NCI-H748 treated with DMSO at 0.1 percent for 48 hours (cell line): ENCODE measurements around the gene OR5B2.
"Not testable (repeated sequence)": the region's sequence is repeated elsewhere in the genome, so short reads cannot be mapped to it uniquely, and the experiment has no call there.

Experiments
- DNase-seq: peaks from one replicate; lab custom pipeline; 2025; lab: John Stamatoyannopoulos, UW

The OR5B2 gene

GRCh38 chr11:58428021-58428420, at the start of gene OR5B2:
TSS of gene OR5B2 (minus strand) at chr11:58428121. CDS start at chr11:58423261, 4,860 bp downstream.
- DNase-seq: no peak

- DNase-seq: no peak
Measured at GRCh38 chr11:58471892-58472291, 44.0 kb upstream of the OR5B2 start.

- DNase-seq: no peak
Measured at GRCh38 chr11:58466293-58466692, 38.4 kb upstream of the OR5B2 start.

- DNase-seq: no peak
Measured at GRCh38 chr11:58465690-58466089, 37.8 kb upstream of the OR5B2 start.

GRCh38 chr11:58451585-58451984, 23.7 kb upstream of the OR5B2 start:
- no peak for DNase-seq

- no peak for DNase-seq
Measured at GRCh38 chr11:58446294-58446693, 18.4 kb upstream of the OR5B2 start.

- DNase-seq: no peak
Measured at GRCh38 chr11:58444300-58444699, 16.4 kb upstream of the OR5B2 start.

- DNase-seq: no peak
Measured at GRCh38 chr11:58442136-58442535, 14.2 kb upstream of the OR5B2 start, which contains the start of gene OR5B12. TSS of gene OR5B12 (minus strand) at chr11:58442236. CDS start at chr11:58440151, 2,085 bp downstream.

GRCh38 chr11:58438486-58438885, 10.6 kb upstream of the OR5B2 start:
- DNase-seq: no peak

- no peak for DNase-seq
Measured at GRCh38 chr11:58434217-58434616, 6.3 kb upstream of the OR5B2 start.

GRCh38 chr11:58433638-58434203, 5.8 kb upstream of the OR5B2 start:
- no peak for DNase-seq

- no peak for DNase-seq
Measured at GRCh38 chr11:58429273-58429672, 1.4 kb upstream of the OR5B2 start.

GRCh38 chr11:58406774-58407173, 21.1 kb downstream of the OR5B2 start, which contains the start of gene OR5B3:
TSS of gene OR5B3 (minus strand) at chr11:58406874. CDS start at chr11:58403409, 3,465 bp downstream.
- no peak for DNase-seq

GRCh38 chr11:58399622-58400021, 28.3 kb downstream of the OR5B2 start:
- DNase-seq: not testable (repeated sequence)

- no peak for DNase-seq
Measured at GRCh38 chr11:58395581-58395980, 32.3 kb downstream of the OR5B2 start.

- DNase-seq: no peak
Measured at GRCh38 chr11:58394195-58394594, 33.7 kb downstream of the OR5B2 start.

- no peak for DNase-seq
Measured at GRCh38 chr11:58392746-58393145, 35.2 kb downstream of the OR5B2 start.

GRCh38 chr11:58391879-58392278, 36.0 kb downstream of the OR5B2 start:
- DNase-seq: no peak

- no peak for DNase-seq
Measured at GRCh38 chr11:58390551-58391063, 37.3 kb downstream of the OR5B2 start.
